Body of pancreas (tissue), 4 donors: Measurements from ENCODE around the gene APOB. TPM values are rescaled to one million over a fixed set of nuclear protein-coding genes. Genes with fewer than 3 reads are reported as not detected.
A peak's percentile ranks its signal among the peaks of the same experiment; 100 is the strongest.

Experiments used
- ATAC-seq: fragments of 150-250 bp; one replicate; pipeline ENCODE4 v1.9.1; 2016
- DNase-seq, 4 donors: peaks; one replicate each; pipeline ENCODE4 v3.0.0-alpha.2; 2019
- H3K27ac ChIP-seq, 4 donors: fragments of 200-600 bp; sonication (generic); 1 replicate in 3 of 4; 2 replicates in 1 of 4; pipeline versions ENCODE4 v1.5.1 to v1.6.1; 2016 to 2019; ENCODE audit warnings: mild to moderate bottlenecking in 1 of 4, mixed read lengths in 1 of 4, moderate library complexity in 1 of 4
- H3K27me3 ChIP-seq, 2 donors: fragments of 200-600 bp; sonication (generic); one replicate each; pipeline ENCODE4 v1.6.0; 2016; ENCODE audit warnings: mild to moderate bottlenecking in 1 of 2
- H3K36me3 ChIP-seq, 2 donors: fragments of 200-600 bp; sonication (generic); replicated peaks in 1 of 2; 2 replicates each; pipeline ENCODE4 v1.5.1; 2016; ENCODE audit warnings: low read depth in 2 of 2; ENCODE audit not compliant: insufficient read depth in 1 of 2
- H3K4me1 ChIP-seq: fragments of 200-600 bp; sonication (generic); one replicate; pipeline ENCODE4 v1.6.0; 2016
- H3K4me3 ChIP-seq, 2 donors: fragments of 200-600 bp; sonication (generic); 1 replicate in 1 of 2; 2 replicates in 1 of 2; pipeline ENCODE4 v1.5.1; 2016 to 2019
- H3K9me3 ChIP-seq, 3 donors: fragments of 200-600 bp; sonication (generic); 1 replicate in 2 of 3; 2 replicates in 1 of 3; pipeline ENCODE4 v1.5.1; 2016
- CTCF ChIP-seq, 7 experiments: fragments of 450-650 bp in 4 of 7; fragments of 200-600 bp in 3 of 7; sonication (generic) in 3 of 7; IDR thresholded peaks; one replicate each; pipeline ENCODE4 v1.5.1; 2016 to 2019; ENCODE audit warnings: antibody characterized with exemption in 7 of 7
- POLR2A ChIP-seq, 3 donors: fragments of 450-650 bp; IDR thresholded peaks; one replicate each; pipeline ENCODE4 v1.6.1; 2016; ENCODE audit warnings: antibody characterized with exemption in 3 of 3, mild to moderate bottlenecking in 2 of 3
- WGBS, 2 donors: methylation state at CpG; one replicate each; pipeline ENCODE4 v1.1.5; 2017; 5-methylcytosine and 5-hydroxymethylcytosine counted together
- intact Hi-C: fragments of 100-400 bp; cut with DNase I; formaldehyde crosslinking; loops from one replicate; pipeline ENCODE4 v1.15.1; 2023
- total RNA-seq, 2 donors: library from RNA; depleted of rRNA; stranded (reverse); fragments of >200 nt; gene quantifications; one replicate each; pipeline ENCODE4 v1.1.0, GENCODE V29; 2016

APOB gene
- total RNA-seq, 2 donors from 2014 or later, result 0.66 to 0.78 TPM

DNA sequence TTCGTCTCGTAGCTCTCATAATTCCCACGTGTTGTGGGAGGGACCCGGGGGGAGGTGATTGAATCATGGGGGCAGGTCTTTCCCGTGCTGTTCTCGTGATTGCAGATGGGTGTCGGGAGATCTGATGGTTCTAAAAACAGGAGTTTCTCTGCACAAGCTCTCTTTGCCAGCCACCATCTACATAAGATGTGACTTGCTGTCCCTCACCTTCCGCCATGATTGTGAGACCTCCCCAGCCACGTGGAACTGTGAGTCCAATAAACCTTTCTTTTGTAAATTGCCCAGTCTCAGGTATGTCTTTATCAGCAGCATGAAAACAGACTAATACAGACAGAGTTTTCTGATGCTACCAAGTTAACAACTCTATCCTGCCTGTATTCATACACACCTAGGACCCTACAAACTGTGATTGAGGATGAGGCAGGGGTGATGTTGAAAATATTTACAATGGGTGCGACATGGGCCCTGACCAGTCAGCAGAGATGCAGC, 3.9 kb downstream of the APOB start:
- TF ChIP-seq POLR2A (IDR thresholded peaks at IDR 0.05) (no peak), CTCF (IDR thresholded peaks at IDR 0.05) (no peak)
- DNase-seq (no peak), ATAC-seq (no peak)
- intact Hi-C loops, result loop anchor here (5.0 kb wide), 1 partner anchor 277 kb away; no protein-coding TSS in a partner anchor
- Histone ChIP-seq H3K36me3 (no peaks in the 10 kb centered on the region), H3K4me3 (no peak overlapping the region), H3K27me3 (peaks cover 0 to 12% of the 10 kb centered on the region in 2 donors), H3K9me3 (no peaks in the 10 kb centered on the region), H3K4me1 (peaks cover 16% of the 10 kb centered on the region), H3K27ac (no peak overlapping the region)
- 54 to 56% methylated on average over 10 of the region's 10 CpGs for WGBS, 2 donors

DNA sequence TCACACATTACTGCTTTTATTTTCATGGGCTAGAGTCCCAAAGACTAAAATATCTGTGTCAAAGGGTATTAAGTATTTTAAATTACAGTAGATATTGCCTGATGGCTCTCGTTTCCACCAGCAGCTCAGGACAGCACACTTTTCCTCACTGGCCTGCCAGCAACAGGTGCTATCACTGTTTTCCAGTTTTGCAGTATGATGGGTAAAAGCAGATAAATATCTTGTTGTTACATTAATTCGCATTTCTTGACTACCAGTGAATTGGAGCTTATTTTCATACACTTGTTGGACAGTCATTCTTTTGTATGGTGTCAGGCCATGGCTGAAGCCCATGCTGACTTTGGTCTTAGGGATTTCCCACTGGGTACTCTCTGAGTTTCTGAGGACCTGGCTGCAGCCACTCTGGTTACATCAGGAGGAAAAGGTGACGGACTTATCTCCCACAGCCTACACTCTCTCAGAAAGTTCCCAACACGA, 4.8 kb downstream of the APOB start:
- peaks cover 0 to 7% of the 10 kb centered on the region in 2 donors for H3K27me3 ChIP-seq
- H3K4me3 ChIP-seq, result no peak overlapping the region
- no peaks in the 10 kb centered on the region for H3K36me3 ChIP-seq
- H3K9me3 ChIP-seq, result no peaks in the 10 kb centered on the region
- intact Hi-C loops, result no loop called here
- TF ChIP-seq POLR2A (IDR thresholded peaks at IDR 0.05) (no peak), CTCF (IDR thresholded peaks at IDR 0.05) (no peak)
- H3K27ac ChIP-seq, result peak overlapping the region in 3 of 4 donors; percentile 36 to 64 (median 46)
- ATAC-seq (no peak), DNase-seq (no peak)
- 22 to 37% methylated on average over 4 of the region's 4 CpGs for WGBS, 2 donors
- H3K4me1 ChIP-seq, result peaks cover 16% of the 10 kb centered on the region

DNA sequence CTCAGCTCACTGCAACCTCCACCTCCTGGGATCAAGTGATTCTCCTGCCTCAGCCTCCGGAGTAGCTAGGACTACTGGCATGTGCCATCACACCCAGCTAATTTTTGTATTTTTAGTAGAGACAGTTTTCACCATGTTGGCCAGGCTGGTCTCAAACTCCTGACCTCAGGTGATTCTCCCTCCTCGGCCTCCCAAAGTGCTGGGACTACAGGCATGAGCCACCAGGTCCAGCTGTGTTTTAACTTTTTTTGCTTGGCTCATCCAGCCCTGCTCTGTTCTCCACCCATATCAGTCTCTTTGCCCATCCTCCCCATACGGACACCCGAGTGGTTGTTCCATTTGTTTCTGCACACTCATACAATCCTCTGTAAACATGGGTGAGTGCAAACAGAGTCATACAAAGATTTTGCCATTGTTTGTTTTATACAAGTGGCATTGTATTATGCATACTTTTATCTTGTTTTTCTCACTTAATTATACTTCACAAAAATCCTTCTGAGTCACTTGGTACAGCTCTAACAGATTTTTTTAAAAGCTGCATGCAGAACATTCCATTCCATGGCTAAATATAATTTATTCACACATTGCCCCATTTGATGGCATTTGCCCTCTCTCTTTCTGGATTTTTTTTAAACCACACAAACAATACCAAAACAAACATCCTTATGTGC, 5.3 kb downstream of the APOB start:
- TF ChIP-seq CTCF (IDR thresholded peaks at IDR 0.05), result no peak
- TF ChIP-seq POLR2A (IDR thresholded peaks at IDR 0.05), result no peak
- no peaks in the 10 kb centered on the region for H3K36me3 ChIP-seq
- peaks cover 0 to under 1% of the 10 kb centered on the region in 2 donors for H3K27me3 ChIP-seq
- peak overlapping the region in 3 of 4 donors; percentile 36 to 64 (median 46) for H3K27ac ChIP-seq
- peak; percentile 70 for ATAC-seq
- intact Hi-C loops, result no loop called here
- H3K4me3 ChIP-seq, result no peak overlapping the region
- H3K9me3 ChIP-seq, result no peaks in the 10 kb centered on the region
- peaks cover 10% of the 10 kb centered on the region for H3K4me1 ChIP-seq
- no peak for DNase-seq
- 42 to 49% methylated on average over 4 of the region's 4 CpGs for WGBS, 2 donors

- H3K4me3 ChIP-seq, result no peak overlapping the region
- H3K36me3 ChIP-seq, result no peaks in the 10 kb centered on the region
- H3K9me3 ChIP-seq, result no peaks in the 10 kb centered on the region
- ATAC-seq (no peak), DNase-seq (no peak)
- WGBS, 2 donors, result 52 to 76% methylated on average over 3 of the region's 3 CpGs
- TF ChIP-seq POLR2A (IDR thresholded peaks at IDR 0.05) (no peak), CTCF (IDR thresholded peaks at IDR 0.05) (no peak)
- no peaks in the 10 kb centered on the region for H3K27me3 ChIP-seq
- peaks cover 2% of the 10 kb centered on the region for H3K4me1 ChIP-seq
- H3K27ac ChIP-seq, result no peak overlapping the region
- intact Hi-C loops, result no loop called here
Observed at GRCh38 chr2:21037671-21038108, 6.2 kb downstream of the APOB start.
